ENCODE data around the gene TMEM72. TPM values are rescaled to one million over a fixed set of nuclear protein-coding genes. Genes with fewer than 3 reads are reported as not detected.

TMEM72 gene
- total RNA-seq, 1 donor from 2014 or later: not detected

DNA sequence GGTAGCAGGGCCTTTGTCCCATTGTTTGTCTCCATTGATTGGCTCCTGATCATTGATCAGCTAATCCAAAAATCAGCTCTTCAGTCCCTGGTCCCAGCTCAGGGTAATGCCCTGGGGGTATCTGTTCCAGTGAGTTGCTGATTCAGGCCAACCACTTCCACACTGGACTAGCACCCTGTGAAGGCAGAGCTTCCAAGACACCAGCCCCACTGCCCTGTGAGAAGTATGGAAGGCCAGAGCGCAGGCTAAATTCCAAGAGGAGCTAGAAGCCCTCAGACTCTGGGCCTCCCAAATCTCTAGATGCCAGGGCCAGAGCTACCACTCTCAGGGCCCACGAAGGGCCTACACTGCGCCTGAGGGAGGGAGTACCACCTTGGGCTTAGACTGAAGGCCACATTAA lies 10.4 kb downstream of the TMEM72 start:
- no peak for DNase-seq (ENCODE audit: low spot score)
- Mint-ChIP-seq H3K27ac (ENCODE audit: unreplicated experiment) (no peak overlapping the region), H3K36me3 (ENCODE audit: low read depth, unreplicated experiment) (peaks cover 4% of the 10 kb centered on the region), H3K27me3 (ENCODE audit: unreplicated experiment) (peaks cover 1% of the 10 kb centered on the region), H3K4me1 (ENCODE audit: unreplicated experiment) (no peaks in the 10 kb centered on the region), H3K4me3 (ENCODE audit: unreplicated experiment) (no peak overlapping the region), H3K9me3 (ENCODE audit: unreplicated experiment) (no peaks in the 10 kb centered on the region)
- TF ChIP-seq CTCF (IDR thresholded peaks at IDR 0.05; ENCODE audit: unreplicated experiment): no peak

DNA sequence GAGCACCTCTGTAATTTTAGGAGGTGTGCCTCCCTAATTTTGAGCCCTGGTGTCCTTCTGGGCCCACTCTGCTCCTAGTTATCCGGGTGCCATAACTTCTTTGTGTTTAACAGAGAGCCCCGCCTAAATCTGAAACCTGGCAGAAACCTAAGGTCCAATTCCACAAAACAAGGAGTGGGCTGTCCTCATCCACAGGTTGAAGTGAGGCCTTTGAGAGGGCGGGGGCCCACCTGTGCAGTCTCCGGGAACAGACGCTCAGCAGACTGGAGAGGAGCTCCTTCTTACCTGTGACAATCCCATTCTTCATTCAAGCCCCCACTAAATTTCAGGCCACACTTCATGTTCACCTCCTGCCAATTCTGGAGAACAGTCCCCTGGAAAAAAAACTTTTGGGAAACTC lies 10.9 kb downstream of the TMEM72 start:
- no peak for DNase-seq (ENCODE audit: low spot score)
- Mint-ChIP-seq H3K4me1 (ENCODE audit: unreplicated experiment) (no peaks in the 10 kb centered on the region), H3K27ac (ENCODE audit: unreplicated experiment) (no peak overlapping the region), H3K27me3 (ENCODE audit: unreplicated experiment) (peaks cover 1% of the 10 kb centered on the region), H3K4me3 (ENCODE audit: unreplicated experiment) (no peak overlapping the region), H3K36me3 (ENCODE audit: low read depth, unreplicated experiment) (peaks cover 4% of the 10 kb centered on the region), H3K9me3 (ENCODE audit: unreplicated experiment) (no peaks in the 10 kb centered on the region)
- TF ChIP-seq CTCF (IDR thresholded peaks at IDR 0.05; ENCODE audit: unreplicated experiment): no peak

- no peaks in the 10 kb centered on the region for H3K4me1 Mint-ChIP-seq (ENCODE audit: unreplicated experiment)
- no peak for DNase-seq (ENCODE audit: low spot score)
- no peak for TF ChIP-seq CTCF (IDR thresholded peaks at IDR 0.05; ENCODE audit: unreplicated experiment)
- peaks cover under 1% of the 10 kb centered on the region for H3K36me3 Mint-ChIP-seq (ENCODE audit: low read depth, unreplicated experiment)
- peaks cover 1% of the 10 kb centered on the region for H3K27me3 Mint-ChIP-seq (ENCODE audit: unreplicated experiment)
- H3K9me3 Mint-ChIP-seq (ENCODE audit: unreplicated experiment): no peaks in the 10 kb centered on the region
- no peak overlapping the region for H3K4me3 Mint-ChIP-seq (ENCODE audit: unreplicated experiment)
- H3K27ac Mint-ChIP-seq (ENCODE audit: unreplicated experiment): no peak overlapping the region
Measured at GRCh38 chr10:44922796-44923545, 11.8 kb downstream of the TMEM72 start.

- no peaks in the 10 kb centered on the region for H3K4me1 Mint-ChIP-seq (ENCODE audit: unreplicated experiment)
- DNase-seq (ENCODE audit: low spot score): no peak
Measured at GRCh38 chr10:44923611-44924010, 12.5 kb downstream of the TMEM72 start.

More at GRCh38 chr10:44923611-44924010, 12.5 kb downstream of the TMEM72 start:
- Mint-ChIP-seq H3K27ac (ENCODE audit: unreplicated experiment) (no peak overlapping the region), H3K9me3 (ENCODE audit: unreplicated experiment) (no peaks in the 10 kb centered on the region), H3K27me3 (ENCODE audit: unreplicated experiment) (peaks cover 1% of the 10 kb centered on the region), H3K4me3 (ENCODE audit: unreplicated experiment) (no peak overlapping the region), H3K36me3 (ENCODE audit: low read depth, unreplicated experiment) (peaks cover 4% of the 10 kb centered on the region)
- TF ChIP-seq CTCF (IDR thresholded peaks at IDR 0.05; ENCODE audit: unreplicated experiment): no peak
